HG03060 (cell line): ENCODE measurements around the gene H3-3A.

Source experiments
- ATAC-seq: cut with Tn5 transposase; IDR thresholded peaks from one replicate; pipeline ENCODE4 v1.9.1; 2021; ENCODE audit warnings: low read depth, moderate number of reproducible peaks; ENCODE audit not compliant: unreplicated experiment

Gene H3-3A

DNA sequence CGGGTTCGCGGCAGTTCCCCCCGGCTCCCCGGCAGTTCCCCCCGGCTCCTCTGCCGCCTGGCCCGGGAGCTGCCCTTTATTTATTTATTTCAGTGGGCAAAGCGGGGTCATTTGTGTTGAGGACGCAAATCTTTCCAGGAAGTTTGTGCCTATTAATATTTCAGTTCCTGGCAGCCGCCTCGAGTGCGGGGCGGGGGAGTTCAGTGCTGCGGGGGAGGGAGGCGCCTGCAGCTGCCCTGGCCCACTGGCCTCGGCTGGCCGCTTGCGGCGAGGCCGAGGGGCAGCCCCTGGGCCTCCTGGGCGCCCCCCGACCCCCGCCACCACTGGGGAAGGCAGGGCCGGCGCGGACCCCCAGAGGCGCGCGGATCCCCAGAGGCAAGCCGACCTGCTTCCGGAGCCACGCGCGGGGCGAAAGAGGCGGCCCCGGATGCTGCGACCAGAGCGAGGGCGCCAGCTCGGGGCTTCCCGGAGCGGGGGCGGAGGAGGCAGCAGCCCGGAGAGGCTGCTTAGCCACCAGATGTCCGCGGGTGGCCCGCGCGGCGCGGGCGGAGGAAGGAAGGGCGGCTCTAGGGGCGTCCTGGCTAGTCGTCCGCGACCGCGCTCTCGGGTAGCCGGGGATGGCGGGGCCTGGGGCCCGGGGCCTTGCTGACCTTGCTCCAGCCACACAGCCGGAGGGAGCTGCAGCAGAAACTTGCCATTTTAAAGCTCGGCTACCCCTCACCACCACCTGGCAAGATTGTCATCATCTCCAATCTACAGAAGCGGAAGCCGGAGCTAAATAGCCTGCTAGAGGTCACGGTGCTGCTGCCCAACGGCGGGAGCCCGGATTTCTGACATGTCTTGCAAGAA lies 48.0 kb downstream of the H3-3A start:
- ATAC-seq, result peak; percentile 46

DNA sequence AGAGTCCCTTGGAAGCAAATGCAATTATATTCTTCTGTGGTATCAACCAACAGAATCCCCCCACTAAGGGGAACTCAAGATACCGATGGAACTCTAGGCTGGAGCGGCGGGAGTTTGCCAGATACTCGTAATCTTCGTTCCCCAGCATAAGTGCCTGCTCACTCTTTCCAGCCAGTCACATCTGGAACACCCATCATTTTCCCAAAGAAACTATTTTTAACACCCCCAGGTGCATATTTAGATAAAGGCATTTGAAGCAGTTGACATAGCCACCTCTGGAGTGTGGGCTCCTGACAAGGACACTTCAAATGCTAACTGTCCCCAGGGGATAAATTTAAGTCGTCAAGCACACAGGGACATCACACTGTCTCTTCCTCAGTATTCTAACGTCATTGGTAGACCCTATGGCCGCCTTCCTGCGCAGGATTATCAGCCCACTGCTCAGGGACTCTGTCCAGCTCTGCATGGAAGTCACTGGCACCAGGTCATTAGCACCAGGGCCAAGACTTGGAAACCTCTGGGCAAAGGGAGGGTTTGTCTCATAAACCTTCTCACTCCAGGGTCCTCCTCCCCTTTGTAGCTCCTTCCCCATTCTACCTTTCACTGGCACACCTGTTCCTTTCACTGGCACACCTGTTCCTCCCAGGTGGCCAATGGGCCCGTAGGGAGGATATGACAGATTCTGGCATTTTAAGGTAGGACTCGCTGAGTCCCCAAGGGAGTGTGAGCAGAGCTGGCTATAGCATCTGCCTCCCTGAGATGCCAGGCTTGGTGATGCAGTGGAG lies 48.8 kb downstream of the H3-3A start:
- no peak for ATAC-seq

DNA sequence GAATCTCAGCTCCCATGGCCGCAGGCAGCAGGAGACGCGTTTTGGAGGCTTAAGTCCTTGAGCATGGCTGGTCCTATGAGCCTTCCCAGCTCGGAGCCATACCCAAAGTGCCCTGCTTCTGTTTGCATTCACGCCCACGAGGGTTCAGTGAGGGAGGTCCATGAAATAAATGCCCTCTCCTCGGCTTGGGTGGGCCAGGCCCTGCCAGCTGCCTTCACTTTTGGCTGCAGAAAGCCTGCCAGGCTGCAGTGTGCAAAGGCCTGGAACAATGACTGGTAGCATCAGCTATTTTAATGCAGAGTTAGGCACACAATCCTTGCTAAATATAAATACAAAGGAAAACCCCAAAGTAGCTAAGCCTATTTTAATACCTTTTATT lies 49.4 kb downstream of the H3-3A start:
- ATAC-seq, result no peak

DNA sequence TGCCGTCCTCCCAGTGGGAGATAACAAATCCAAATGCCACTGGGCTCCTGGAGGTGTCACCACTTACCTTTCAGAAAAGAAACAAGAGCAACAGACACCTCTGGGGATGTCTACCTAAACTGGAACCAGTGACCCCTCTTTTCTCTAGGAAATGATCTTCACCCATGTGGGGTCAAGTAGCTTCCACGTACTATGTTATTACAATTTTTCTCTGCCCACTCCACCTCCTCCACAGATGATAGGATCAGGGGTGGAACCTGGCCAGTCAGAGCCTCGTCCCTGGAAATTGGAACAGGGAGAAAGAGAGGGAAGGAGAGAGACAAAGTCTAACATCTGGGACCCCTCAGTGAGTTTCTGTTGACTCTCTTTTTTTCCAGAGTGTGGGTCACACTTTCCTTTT lies 50.1 kb downstream of the H3-3A start:
- no peak for ATAC-seq

DNA sequence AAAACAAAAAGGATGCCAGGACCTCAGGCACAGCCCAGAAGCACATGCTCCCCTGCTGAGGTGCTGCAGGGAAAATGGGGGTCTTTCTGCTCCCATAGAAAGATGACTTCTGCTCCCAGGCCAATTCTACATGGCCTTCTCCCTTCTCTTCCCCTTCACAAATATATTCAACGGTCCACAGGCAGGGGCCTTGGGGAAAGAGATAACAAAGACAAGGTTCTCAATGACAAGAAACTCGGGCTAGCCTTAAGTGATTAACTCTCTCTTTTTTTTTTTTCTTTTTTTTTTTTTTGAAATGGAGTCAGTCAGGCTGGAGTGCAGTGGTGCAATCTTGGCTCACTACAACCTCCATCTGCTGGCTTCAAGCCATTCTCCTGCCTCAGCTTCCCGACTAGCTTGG lies 54.2 kb downstream of the H3-3A start:
- ATAC-seq, result no peak

DNA sequence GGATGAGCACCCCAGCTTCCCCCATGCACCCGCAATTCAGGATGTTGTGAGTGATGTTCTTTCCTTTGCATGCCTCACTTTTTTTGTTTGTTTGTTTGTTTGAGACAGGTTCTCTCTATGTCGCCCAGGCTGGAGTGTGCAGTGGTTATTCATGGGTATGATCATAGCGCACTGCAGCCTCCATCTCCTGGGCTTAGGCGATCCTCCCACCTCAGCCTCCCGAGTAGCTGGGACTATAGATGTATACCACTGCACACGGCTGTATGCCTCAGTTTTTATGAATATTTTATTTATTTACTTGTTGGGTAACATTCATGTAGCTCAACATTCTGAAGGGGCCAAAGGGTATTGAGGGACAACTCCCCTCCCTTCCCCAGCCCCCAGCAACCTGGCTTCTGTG lies 54.8 kb downstream of the H3-3A start:
- ATAC-seq, result no peak

DNA sequence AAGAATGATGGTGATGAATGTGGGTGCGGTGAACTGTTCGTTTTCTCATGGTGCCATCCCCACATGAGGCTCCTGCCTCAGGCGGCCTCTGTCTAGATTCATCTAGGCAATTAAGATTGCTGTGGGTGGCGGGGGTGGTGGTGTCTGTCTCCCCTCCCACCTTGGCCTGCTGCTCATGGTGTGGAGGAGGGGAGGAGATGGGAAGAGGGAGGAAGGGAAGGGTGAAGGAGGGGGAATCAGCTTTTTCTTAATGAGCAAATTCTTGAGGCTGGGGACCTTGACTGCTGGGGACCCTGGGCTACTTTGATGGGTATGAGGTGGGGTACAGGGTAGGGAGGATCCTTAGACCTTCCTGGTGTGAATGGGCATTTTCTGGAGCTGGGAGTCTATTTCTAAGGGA lies 55.8 kb downstream of the H3-3A start:
- ATAC-seq, result no peak

DNA sequence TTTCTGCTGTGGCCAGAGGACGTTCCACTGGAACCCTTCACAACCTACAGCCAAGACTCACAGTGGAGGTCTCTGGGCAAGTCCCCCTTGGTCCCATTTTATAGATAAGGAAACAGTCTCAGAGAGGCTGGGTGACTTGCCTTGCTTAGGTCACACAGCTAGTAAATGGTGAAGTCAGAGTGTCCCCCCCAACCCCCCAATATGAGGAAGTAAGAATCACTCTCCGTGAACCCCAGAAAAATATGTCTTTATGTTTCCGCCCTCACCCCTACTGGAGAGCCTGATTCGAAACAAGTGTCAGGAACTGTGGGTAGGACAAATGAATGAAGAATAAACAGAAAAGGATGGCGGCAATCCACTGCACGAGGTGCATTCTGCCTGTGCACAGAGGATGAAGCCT lies 56.7 kb downstream of the H3-3A start:
- ATAC-seq, result no peak

DNA sequence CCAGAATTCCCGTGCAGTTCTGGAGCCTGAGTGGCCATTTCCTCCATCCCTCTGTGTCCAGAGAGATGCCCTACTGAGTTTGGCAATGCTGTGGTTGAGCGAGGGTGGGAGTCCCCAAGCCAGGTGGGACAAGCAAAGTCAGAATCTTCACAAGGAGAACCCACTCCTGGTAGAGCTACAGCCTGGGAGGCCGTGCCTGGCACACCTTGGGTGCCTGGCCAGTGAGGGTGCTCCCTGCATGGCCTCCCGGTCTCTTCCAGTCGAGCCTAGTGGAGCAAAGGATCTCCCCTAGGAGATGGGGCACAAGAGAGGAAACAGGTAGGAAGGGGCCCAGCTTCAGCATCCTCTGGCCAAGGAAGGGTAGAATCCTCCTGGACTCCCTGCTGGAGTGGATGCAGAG lies 57.9 kb downstream of the H3-3A start:
- ATAC-seq, result no peak

DNA sequence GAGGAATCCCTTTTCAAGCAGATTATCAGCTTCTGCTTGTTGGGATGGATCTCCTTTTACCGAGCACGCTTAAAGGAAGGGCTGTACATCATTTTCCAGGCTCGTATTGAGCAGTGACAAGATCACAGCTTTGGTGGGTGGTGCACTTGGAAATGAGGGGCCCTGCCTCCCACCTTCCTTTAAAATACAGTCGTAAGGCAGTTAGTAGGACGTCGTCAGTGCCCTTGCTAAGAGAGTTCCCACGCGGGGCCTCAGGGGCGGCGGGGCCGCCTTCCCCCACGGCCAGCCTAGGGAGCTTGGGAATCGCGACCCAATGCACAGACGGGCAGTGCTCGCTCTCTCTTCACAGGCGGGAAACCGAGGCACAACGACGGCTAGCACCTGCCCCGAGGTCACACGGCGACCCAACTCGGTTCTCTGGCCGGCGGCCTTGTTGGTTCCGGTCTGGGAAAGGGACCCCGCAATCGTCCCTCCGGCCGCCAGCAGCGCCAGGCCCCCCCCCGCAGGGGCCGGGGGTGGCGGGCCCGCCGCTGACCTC lies 58.6 kb downstream of the H3-3A start:
- no peak for ATAC-seq
